GM12878 (cell line): Measurements from ENCODE around the gene SIL1. TPM values are rescaled to one million over a fixed set of nuclear protein-coding genes. Genes with fewer than 3 reads are reported as not detected.

Experiments used
- ATAC-seq: fragments of 200-7000 bp; cut with Tn5 transposase; 3 replicates; pipeline ENCODE4 v1.9.1; 2020; ENCODE audit warnings: mild to moderate bottlenecking, moderate library complexity
- BruUV-seq: library from RNA; stranded (reverse); fragments of 400-500 nt; replicated peaks from 2 replicates; lab custom pipeline; 2021; lab: Mats Ljungman, UMichigan
- CTCF ChIA-PET: fragments of 300-600 bp; sonication (Branson Sonifier 250); formaldehyde crosslinking; extraction: SDS; loops from one replicate; lab custom pipeline; 2021; ENCODE audit warnings: inconsistent platforms; lab: Yijun Ruan, JAX
- POLR2A ChIA-PET: fragments of 350-600 bp; formaldehyde crosslinking; extraction: SDS; loops from one replicate; lab custom pipeline; 2021; ENCODE audit warnings: inconsistent platforms; lab: Charles Lee
- RAD21 ChIA-PET: fragments of 300-600 bp; sonication (Branson Sonifier 250); formaldehyde crosslinking; loops from one replicate; lab custom pipeline; 2023; ENCODE audit warnings: antibody characterized with exemption; ENCODE audit not compliant: unreplicated experiment; lab: Charles Lee
- SMC1A ChIA-PET: fragments of 300-600 bp; sonication (Branson Sonifier 250); formaldehyde crosslinking; loops from one replicate; lab custom pipeline; 2023; ENCODE audit not compliant: unreplicated experiment, uncharacterized antibody; lab: Charles Lee
- DNase-seq: peaks from one replicate; pipeline ENCODE4 v3.0.0-alpha.2; 2011; ENCODE audit warnings: low read depth, low spot score
- FAIRE-seq: peaks from 3 replicates; lab custom pipeline; 2011; peaks lifted over from hg19 to GRCh38; lab: Jason Lieb, UNC
- H2AFZ ChIP-seq: 2 replicates; pipeline ENCODE4 v1.6.0; 2011; ENCODE audit warnings: low read depth, low read length, control low read depth; ENCODE audit not compliant: control insufficient read depth
- H3K27ac ChIP-seq: 2 replicates; pipeline ENCODE4 v1.5.1; 2011; ENCODE audit warnings: control low read depth; ENCODE audit not compliant: control insufficient read depth, insufficient read depth
- H3K27me3 ChIP-seq, 2 experiments: replicated peaks in 1 of 2; 2 replicates each; pipeline versions ENCODE4 v1.6.0 to v1.6.1; 2011; ENCODE audit warnings: low read length in 1 of 2; ENCODE audit not compliant: control insufficient read depth in 2 of 2, insufficient read depth in 2 of 2
- H3K36me3 ChIP-seq, 2 experiments: 2 replicates each; pipeline ENCODE4 v1.5.1; 2011; ENCODE audit warnings: low read length in 1 of 2; ENCODE audit not compliant: control insufficient read depth in 2 of 2, insufficient read depth in 2 of 2
- H3K4me1 ChIP-seq: 2 replicates; pipeline ENCODE4 v1.6.1; 2011; ENCODE audit warnings: mild to moderate bottlenecking, low read length, moderate library complexity, mixed read lengths; ENCODE audit not compliant: control insufficient read depth, insufficient read depth
- H3K4me2 ChIP-seq: 2 replicates; pipeline ENCODE4 v1.6.0; 2011; ENCODE audit warnings: control low read depth; ENCODE audit not compliant: control insufficient read depth, insufficient read depth
- H3K4me3 ChIP-seq: fragments of 200-600 bp; sonication (generic); 2 replicates; pipeline ENCODE4 v1.5.1; 2016
- H3K79me2 ChIP-seq: 2 replicates; pipeline ENCODE4 v1.6.0; 2011; ENCODE audit warnings: low read length; ENCODE audit not compliant: control insufficient read depth, insufficient read depth
- H3K9ac ChIP-seq: 2 replicates; pipeline ENCODE4 v1.8.0; 2011; ENCODE audit warnings: low read length, control low read depth, mixed read lengths; ENCODE audit not compliant: control insufficient read depth, insufficient read depth
- H3K9me3 ChIP-seq: replicated peaks from 3 replicates; pipeline ENCODE4 v1.5.1; 2011; ENCODE audit warnings: mild to moderate bottlenecking, low read length; ENCODE audit not compliant: control insufficient read depth, insufficient read depth
- H4K20me1 ChIP-seq: 2 replicates; pipeline ENCODE4 v1.6.0; 2011; ENCODE audit not compliant: control insufficient read depth, insufficient read depth
- EED ChIP-seq: sonication (generic); IDR thresholded peaks from 2 replicates; pipeline ENCODE4 v1.6.1; 2016; ENCODE audit warnings: antibody characterized with exemption, low read depth
- IKZF2 ChIP-seq, 2 experiments: fragments of 450-650 bp; IDR thresholded peaks; 2 replicates each; pipeline ENCODE4 v1.6.1; 2017; ENCODE audit warnings: mild to moderate bottlenecking in 2 of 2, moderate library complexity in 2 of 2
- KAT2A ChIP-seq: conservative IDR thresholded peaks from 2 replicates; pipeline ENCODE4 v1.6.1; 2011; ENCODE audit warnings: low read depth, low read length; ENCODE audit not compliant: control insufficient read depth
- MEF2A ChIP-seq: IDR thresholded peaks from 2 replicates; pipeline ENCODE4 v1.6.1; 2011; ENCODE audit warnings: low read depth, mild to moderate bottlenecking, low read length, moderate library complexity; ENCODE audit not compliant: insufficient read depth
- MTA3 ChIP-seq: IDR thresholded peaks from 2 replicates; pipeline ENCODE4 v1.6.1; 2012; ENCODE audit warnings: low read length, inconsistent platforms, borderline replicate concordance
- PML ChIP-seq: IDR thresholded peaks from 2 replicates; pipeline ENCODE4 v1.6.1; 2012; ENCODE audit warnings: low read length, inconsistent platforms
- POLR2AphosphoS5 ChIP-seq: IDR thresholded peaks from 2 replicates; pipeline ENCODE4 v1.6.1; 2011; ENCODE audit warnings: mild to moderate bottlenecking, low read length, inconsistent platforms
- SIX5 ChIP-seq: IDR thresholded peaks from 2 replicates; pipeline ENCODE4 v1.6.1; 2011; ENCODE audit warnings: mild to moderate bottlenecking, low read depth, low read length, moderate library complexity; ENCODE audit not compliant: severe bottlenecking
- SMAD1 ChIP-seq: fragments of 450-650 bp; IDR thresholded peaks from 2 replicates; pipeline ENCODE4 v1.6.1; 2018; ENCODE audit warnings: mild to moderate bottlenecking, low read depth; ENCODE audit not compliant: partially characterized antibody
- WGBS: methylation state at CpG from one replicate; pipeline ENCODE4 v1.1.6; 2016; ENCODE audit warnings: low lambda C conversion rate; ENCODE audit not compliant: insufficient replicate concordance, insufficient coverage; ENCODE audit errors: missing lambda C conversion rate; 5-methylcytosine and 5-hydroxymethylcytosine counted together
- in situ Hi-C: fragments of 300-500 bp; cut with MboI; formaldehyde crosslinking; loops from 9 replicates; pipeline ENCODE4 v1.14.3; 2018; ENCODE audit warnings: mixed read lengths
- intact Hi-C: fragments of 100-400 bp; cut with micrococcal nuclease; formaldehyde crosslinking; loops from one replicate; pipeline ENCODE4 v1.14.2; 2022; ENCODE audit not compliant: unreplicated experiment
- polyA plus RNA-seq, 11 experiments: library from polyadenylated mRNA; depleted of rRNA in 4 of 11; unstranded in 6 of 11; stranded (reverse) in 5 of 11; fragments of >200 nt; fragmentation: Nextera tagmentation in 4 of 11; fragmentation: Illumina TruSeq in 1 of 11; extraction: Ambion mirVana in 4 of 11; extraction: Trizol in 1 of 11; gene quantifications; 1 replicate in 1 of 11; 2 replicates in 10 of 11; pipeline versions ENCODE4 v1.2.1 to v1.2.3, GENCODE V29; 2011 to 2016; ENCODE audit warnings: inconsistent platforms in 2 of 11, missing spikeins in 2 of 11, low read depth in 1 of 11
- total RNA-seq, 4 experiments: library from RNA; depleted of rRNA in 3 of 4; stranded (reverse); fragments of >200 nt in 3 of 4; fragmentation: Illumina TruSeq in 1 of 4; extraction: Trizol in 1 of 4; gene quantifications; 2 replicates each; pipeline versions ENCODE4 v1.2.1 to v1.2.3, GENCODE V29; 2013 to 2021
- TF ChIP-seq, protein P1 (sequence below): fragments of 450-650 bp; IDR thresholded peaks from 2 replicates; pipeline ENCODE4 v1.6.1; 2016; ENCODE audit warnings: mild to moderate bottlenecking, moderate library complexity, borderline replicate concordance
- TF ChIP-seq, protein P2 (sequence below): fragments of 450-650 bp; formaldehyde crosslinking; IDR thresholded peaks from 2 replicates; pipeline ENCODE4 v1.4.0; 2020; ENCODE audit warnings: mild to moderate bottlenecking, moderate library complexity
- TF ChIP-seq, protein P3 (sequence below): fragments of 450-650 bp; IDR thresholded peaks from 2 replicates; pipeline ENCODE4 v1.6.1; 2017; ENCODE audit warnings: borderline replicate concordance

SIL1 gene
- total and polyA plus RNA-seq, 10 of the 15 experiments (the other 5 are each of a cell fraction or from before 2014, with no cell fraction given) = 4.1 to 49.8 (median 29.4) TPM

DNA sequence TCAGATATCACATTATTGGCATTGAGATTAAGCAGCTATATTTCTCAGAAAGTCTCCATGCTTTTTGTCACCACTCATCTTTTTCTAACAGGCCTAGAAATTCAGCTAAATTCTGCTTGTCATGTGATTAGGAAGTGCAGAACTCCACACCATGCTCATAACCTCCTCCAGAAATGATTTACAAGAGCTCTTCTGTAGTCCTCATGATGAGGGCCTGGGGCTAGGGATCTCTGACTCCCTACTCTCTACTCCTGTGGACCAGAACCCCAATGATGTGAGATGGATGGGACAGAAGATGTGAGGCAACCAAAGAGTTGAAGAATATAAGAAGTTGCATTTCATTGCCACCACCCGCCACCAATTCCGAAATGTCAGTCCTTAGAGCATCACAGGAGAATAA, 16.5 kb upstream of the SIL1 start:
- no peaks in the 10 kb centered on the region for H3K27me3 ChIP-seq
- CTCF ChIA-PET = interaction anchor here (0.9 kb wide), 1 partner anchor 390 kb away, joined by 3 read pairs; no protein-coding TSS in a partner anchor
- no peaks in the 10 kb centered on the region for H4K20me1 ChIP-seq
- H3K4me3 ChIP-seq = no peak overlapping the region
- H3K27ac ChIP-seq = no peak overlapping the region
- no TSS peak for BruUV-seq
- ATAC-seq (no peak), FAIRE-seq (no peak), DNase-seq (no peak)
- WGBS = 48% methylated on average over 2 of the region's 2 CpGs
- POLR2A ChIA-PET = interaction anchor here (0.5 to 0.6 kb wide), 2 partner anchors 25 to 486 kb away, joined by 4 to 5 read pairs; no protein-coding TSS in a partner anchor
- in situ Hi-C loops (no loop called here), intact Hi-C loops (no loop called here)
- H3K4me2 ChIP-seq = no peak overlapping the region
- no peaks in the 10 kb centered on the region for H3K4me1 ChIP-seq
- no peaks in the 10 kb centered on the region; the same call in 2 of the 3 replicates for H3K9me3 ChIP-seq
- no peaks in the 10 kb centered on the region for H3K79me2 ChIP-seq
- H3K9ac ChIP-seq = no peak overlapping the region
- SMC1A ChIA-PET = interaction anchor here (1.3 kb wide), 1 partner anchor 16 kb away, joined by 3 read pairs; the partner anchor contains the start of gene SIL1
- H3K36me3 ChIP-seq = no peaks in the 10 kb centered on the region
- RAD21 ChIA-PET = interaction anchor here (1.3 kb wide), 1 partner anchor 13 kb away, joined by 3 read pairs; no protein-coding TSS in a partner anchor
- H2AFZ ChIP-seq = no peak overlapping the region
- TF ChIP-seq, protein P1, sequence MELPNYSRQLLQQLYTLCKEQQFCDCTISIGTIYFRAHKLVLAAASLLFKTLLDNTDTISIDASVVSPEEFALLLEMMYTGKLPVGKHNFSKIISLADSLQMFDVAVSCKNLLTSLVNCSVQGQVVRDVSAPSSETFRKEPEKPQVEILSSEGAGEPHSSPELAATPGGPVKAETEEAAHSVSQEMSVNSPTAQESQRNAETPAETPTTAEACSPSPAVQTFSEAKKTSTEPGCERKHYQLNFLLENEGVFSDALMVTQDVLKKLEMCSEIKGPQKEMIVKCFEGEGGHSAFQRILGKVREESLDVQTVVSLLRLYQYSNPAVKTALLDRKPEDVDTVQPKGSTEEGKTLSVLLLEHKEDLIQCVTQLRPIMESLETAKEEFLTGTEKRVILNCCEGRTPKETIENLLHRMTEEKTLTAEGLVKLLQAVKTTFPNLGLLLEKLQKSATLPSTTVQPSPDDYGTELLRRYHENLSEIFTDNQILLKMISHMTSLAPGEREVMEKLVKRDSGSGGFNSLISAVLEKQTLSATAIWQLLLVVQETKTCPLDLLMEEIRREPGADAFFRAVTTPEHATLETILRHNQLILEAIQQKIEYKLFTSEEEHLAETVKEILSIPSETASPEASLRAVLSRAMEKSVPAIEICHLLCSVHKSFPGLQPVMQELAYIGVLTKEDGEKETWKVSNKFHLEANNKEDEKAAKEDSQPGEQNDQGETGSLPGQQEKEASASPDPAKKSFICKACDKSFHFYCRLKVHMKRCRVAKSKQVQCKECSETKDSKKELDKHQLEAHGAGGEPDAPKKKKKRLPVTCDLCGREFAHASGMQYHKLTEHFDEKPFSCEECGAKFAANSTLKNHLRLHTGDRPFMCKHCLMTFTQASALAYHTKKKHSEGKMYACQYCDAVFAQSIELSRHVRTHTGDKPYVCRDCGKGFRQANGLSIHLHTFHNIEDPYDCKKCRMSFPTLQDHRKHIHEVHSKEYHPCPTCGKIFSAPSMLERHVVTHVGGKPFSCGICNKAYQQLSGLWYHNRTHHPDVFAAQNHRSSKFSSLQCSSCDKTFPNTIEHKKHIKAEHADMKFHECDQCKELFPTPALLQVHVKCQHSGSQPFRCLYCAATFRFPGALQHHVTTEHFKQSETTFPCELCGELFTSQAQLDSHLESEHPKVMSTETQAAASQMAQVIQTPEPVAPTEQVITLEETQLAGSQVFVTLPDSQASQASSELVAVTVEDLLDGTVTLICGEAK = no peak
- TF ChIP-seq PML (no peak), EED (no peak), IKZF2 (IDR thresholded peaks at IDR 0.05) (no peak), KAT2A (no peak), SMAD1 (no peak), MTA3 (no peak), MEF2A (no peak), SIX5 (no peak), POLR2AphosphoS5 (no peak)
- TF ChIP-seq, protein P2, sequence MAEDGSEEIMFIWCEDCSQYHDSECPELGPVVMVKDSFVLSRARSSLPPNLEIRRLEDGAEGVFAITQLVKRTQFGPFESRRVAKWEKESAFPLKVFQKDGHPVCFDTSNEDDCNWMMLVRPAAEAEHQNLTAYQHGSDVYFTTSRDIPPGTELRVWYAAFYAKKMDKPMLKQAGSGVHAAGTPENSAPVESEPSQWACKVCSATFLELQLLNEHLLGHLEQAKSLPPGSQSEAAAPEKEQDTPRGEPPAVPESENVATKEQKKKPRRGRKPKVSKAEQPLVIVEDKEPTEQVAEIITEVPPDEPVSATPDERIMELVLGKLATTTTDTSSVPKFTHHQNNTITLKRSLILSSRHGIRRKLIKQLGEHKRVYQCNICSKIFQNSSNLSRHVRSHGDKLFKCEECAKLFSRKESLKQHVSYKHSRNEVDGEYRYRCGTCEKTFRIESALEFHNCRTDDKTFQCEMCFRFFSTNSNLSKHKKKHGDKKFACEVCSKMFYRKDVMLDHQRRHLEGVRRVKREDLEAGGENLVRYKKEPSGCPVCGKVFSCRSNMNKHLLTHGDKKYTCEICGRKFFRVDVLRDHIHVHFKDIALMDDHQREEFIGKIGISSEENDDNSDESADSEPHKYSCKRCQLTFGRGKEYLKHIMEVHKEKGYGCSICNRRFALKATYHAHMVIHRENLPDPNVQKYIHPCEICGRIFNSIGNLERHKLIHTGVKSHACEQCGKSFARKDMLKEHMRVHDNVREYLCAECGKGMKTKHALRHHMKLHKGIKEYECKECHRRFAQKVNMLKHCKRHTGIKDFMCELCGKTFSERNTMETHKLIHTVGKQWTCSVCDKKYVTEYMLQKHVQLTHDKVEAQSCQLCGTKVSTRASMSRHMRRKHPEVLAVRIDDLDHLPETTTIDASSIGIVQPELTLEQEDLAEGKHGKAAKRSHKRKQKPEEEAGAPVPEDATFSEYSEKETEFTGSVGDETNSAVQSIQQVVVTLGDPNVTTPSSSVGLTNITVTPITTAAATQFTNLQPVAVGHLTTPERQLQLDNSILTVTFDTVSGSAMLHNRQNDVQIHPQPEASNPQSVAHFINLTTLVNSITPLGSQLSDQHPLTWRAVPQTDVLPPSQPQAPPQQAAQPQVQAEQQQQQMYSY (CRISPR knock-in tag) = no peak
- TF ChIP-seq, protein P3, sequence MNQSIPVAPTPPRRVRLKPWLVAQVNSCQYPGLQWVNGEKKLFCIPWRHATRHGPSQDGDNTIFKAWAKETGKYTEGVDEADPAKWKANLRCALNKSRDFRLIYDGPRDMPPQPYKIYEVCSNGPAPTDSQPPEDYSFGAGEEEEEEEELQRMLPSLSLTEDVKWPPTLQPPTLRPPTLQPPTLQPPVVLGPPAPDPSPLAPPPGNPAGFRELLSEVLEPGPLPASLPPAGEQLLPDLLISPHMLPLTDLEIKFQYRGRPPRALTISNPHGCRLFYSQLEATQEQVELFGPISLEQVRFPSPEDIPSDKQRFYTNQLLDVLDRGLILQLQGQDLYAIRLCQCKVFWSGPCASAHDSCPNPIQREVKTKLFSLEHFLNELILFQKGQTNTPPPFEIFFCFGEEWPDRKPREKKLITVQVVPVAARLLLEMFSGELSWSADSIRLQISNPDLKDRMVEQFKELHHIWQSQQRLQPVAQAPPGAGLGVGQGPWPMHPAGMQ = no peak
